HEK293T (cell line): ENCODE results near the gene TLE4.

Experiments used
- ARNT ChIP-seq: fragments of 450-650 bp; IDR thresholded peaks from 2 replicates; pipeline ENCODE4 v1.6.1; 2017; ENCODE audit warnings: mild to moderate bottlenecking
- BHLHE40 ChIP-seq: fragments of 450-650 bp; IDR thresholded peaks from 2 replicates; pipeline ENCODE4 v1.6.1; 2016; ENCODE audit warnings: mild to moderate bottlenecking, moderate library complexity, borderline replicate concordance
- CTBP1 ChIP-seq: fragments of 450-650 bp; IDR thresholded peaks from 2 replicates; pipeline ENCODE4 v1.6.1; 2016; ENCODE audit warnings: borderline replicate concordance
- ELF4 ChIP-seq: fragments of 450-650 bp; IDR thresholded peaks from 2 replicates; pipeline ENCODE4 v1.6.1; 2017; ENCODE audit warnings: antibody characterized with exemption
- FOXK2 ChIP-seq: fragments of 450-650 bp; IDR thresholded peaks from 2 replicates; pipeline ENCODE4 v1.6.1; 2016; ENCODE audit warnings: mild to moderate bottlenecking
- FOXM1 ChIP-seq: fragments of 450-650 bp; IDR thresholded peaks from 2 replicates; pipeline ENCODE4 v1.6.1; 2017; ENCODE audit warnings: mild to moderate bottlenecking, borderline replicate concordance
- HDGF ChIP-seq: fragments of 450-650 bp; IDR thresholded peaks from 2 replicates; pipeline ENCODE4 v1.6.1; 2017; ENCODE audit warnings: antibody characterized with exemption, borderline replicate concordance
- L3MBTL2 ChIP-seq: fragments of 450-650 bp; conservative IDR thresholded peaks from 2 replicates; pipeline ENCODE4 v1.6.1; 2016; ENCODE audit warnings: mild to moderate bottlenecking
- SP1 ChIP-seq: fragments of 450-650 bp; IDR thresholded peaks from 2 replicates; pipeline ENCODE4 v1.6.1; 2017
- SUZ12 ChIP-seq: fragments of 450-650 bp; IDR thresholded peaks from 2 replicates; pipeline ENCODE4 v1.6.1; 2016; ENCODE audit warnings: mild to moderate bottlenecking
- TARDBP ChIP-seq: fragments of 450-650 bp; IDR thresholded peaks from 2 replicates; pipeline ENCODE4 v1.6.1; 2016
- ZNF384 ChIP-seq: fragments of 450-650 bp; IDR thresholded peaks from 2 replicates; pipeline ENCODE4 v1.6.1; 2016
- TF ChIP-seq, protein P1 (sequence below): fragments of 450-650 bp; IDR thresholded peaks from 2 replicates; pipeline ENCODE4 v1.6.1; 2016

DNA sequence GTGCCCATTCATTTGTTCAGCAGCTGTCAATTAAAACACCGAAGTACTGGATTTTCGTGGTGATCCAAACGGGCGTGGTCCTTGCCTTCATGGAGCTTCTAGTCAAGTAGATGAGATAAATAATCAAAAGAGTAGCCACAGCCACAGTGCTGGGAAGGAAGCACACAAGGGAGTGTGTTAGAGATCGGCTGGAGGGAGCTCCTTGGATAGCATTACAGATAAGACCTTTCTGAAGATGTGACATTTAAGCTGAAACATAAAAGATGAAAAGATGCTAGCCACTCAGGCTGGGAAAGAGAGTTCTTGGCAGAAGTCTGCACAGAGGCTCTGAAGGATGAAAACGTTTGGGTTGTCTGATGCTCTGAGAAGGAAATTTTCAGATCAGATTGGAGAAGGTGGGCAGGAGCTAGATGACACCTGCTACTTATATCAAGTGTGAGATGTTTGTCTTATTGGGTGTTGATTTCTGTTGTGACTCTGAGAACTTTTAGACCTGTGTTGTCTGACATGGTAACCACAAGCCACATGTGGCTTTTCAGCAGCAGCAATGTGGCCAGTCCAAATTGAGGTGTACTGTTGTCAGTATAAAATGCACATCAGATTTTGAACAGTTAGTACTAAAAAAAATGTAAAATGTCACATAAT lies 123.9 kb downstream of the TLE4 start:
- TF ChIP-seq BHLHE40 (no peak), ARNT (no peak), CTBP1 (no peak), SP1 (no peak), ZNF384 (no peak), ELF4 (no peak), L3MBTL2 (no peak), FOXK2 (no peak), TARDBP (no peak), SUZ12 (no peak), FOXM1 (no peak), HDGF (no peak)
- TF ChIP-seq, protein P1, sequence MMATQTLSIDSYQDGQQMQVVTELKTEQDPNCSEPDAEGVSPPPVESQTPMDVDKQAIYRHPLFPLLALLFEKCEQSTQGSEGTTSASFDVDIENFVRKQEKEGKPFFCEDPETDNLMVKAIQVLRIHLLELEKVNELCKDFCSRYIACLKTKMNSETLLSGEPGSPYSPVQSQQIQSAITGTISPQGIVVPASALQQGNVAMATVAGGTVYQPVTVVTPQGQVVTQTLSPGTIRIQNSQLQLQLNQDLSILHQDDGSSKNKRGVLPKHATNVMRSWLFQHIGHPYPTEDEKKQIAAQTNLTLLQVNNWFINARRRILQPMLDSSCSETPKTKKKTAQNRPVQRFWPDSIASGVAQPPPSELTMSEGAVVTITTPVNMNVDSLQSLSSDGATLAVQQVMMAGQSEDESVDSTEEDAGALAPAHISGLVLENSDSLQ: no peak
